Measurements from ENCODE around the gene SNX10. TPM values are rescaled to one million over a fixed set of nuclear protein-coding genes. Genes with fewer than 3 reads are reported as not detected.

The SNX10 gene
- total RNA-seq, 6 experiments from 2014 or later, result not detected

DNA sequence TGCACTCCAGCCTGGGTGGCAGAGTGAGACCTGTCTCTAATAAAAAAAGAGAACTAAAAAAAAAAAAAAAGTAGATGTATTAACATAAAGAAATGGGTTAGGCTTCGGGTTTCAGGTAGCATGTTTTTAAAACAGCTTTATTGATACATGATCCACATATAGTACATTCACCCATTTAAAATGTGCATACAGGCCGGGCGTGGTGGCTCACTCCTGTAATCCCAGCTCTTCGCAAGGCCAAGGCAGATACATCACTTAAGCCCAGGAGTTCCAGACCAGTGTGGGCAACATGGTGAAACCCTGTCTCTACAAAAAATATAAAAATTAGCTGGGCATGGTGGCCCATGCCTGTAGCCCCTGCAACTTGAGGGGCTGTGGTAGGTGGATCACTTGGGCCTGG is 39.5 kb downstream of the SNX10 start:
- H3K36me3 Mint-ChIP-seq (ENCODE audit: low read depth), result no peaks in the 10 kb centered on the region
- no peaks in the 10 kb centered on the region for H3K9me3 Mint-ChIP-seq
- H3K4me3 Mint-ChIP-seq, result no peak overlapping the region
- TF ChIP-seq CTCF (IDR thresholded peaks at IDR 0.05), result no peak
- no peak overlapping the region for H3K27ac Mint-ChIP-seq
- DNase-seq, result no peak
- no peaks in the 10 kb centered on the region for H3K4me1 Mint-ChIP-seq (ENCODE audit: low read depth)
- H3K27me3 Mint-ChIP-seq (ENCODE audit: insufficient read depth), result no peaks in the 10 kb centered on the region; the same call in 1 of the 2 replicates

GRCh38 chr7:26331789-26332188 is 40.1 kb downstream of the SNX10 start:
- DNase-seq, result no peak
- Mint-ChIP-seq H3K4me3 (no peak overlapping the region), H3K4me1 (ENCODE audit: low read depth) (no peaks in the 10 kb centered on the region), H3K9me3 (no peaks in the 10 kb centered on the region), H3K27ac (no peak overlapping the region), H3K27me3 (ENCODE audit: insufficient read depth) (no peaks in the 10 kb centered on the region; the same call in 1 of the 2 replicates), H3K36me3 (ENCODE audit: low read depth) (no peaks in the 10 kb centered on the region)
- no peak for TF ChIP-seq CTCF (IDR thresholded peaks at IDR 0.05)

- H3K27ac Mint-ChIP-seq, result no peak overlapping the region
- H3K36me3 Mint-ChIP-seq (ENCODE audit: low read depth), result no peaks in the 10 kb centered on the region
- no peak for TF ChIP-seq CTCF (IDR thresholded peaks at IDR 0.05)
- no peak overlapping the region for H3K4me3 Mint-ChIP-seq
- no peaks in the 10 kb centered on the region; the same call in 1 of the 2 replicates for H3K27me3 Mint-ChIP-seq (ENCODE audit: insufficient read depth)
- no peaks in the 10 kb centered on the region for H3K9me3 Mint-ChIP-seq
- no peaks in the 10 kb centered on the region for H3K4me1 Mint-ChIP-seq (ENCODE audit: low read depth)
- no peak for DNase-seq
These were observed 41.0 kb downstream of the SNX10 start for GRCh38 chr7:26332698-26333097.

DNA sequence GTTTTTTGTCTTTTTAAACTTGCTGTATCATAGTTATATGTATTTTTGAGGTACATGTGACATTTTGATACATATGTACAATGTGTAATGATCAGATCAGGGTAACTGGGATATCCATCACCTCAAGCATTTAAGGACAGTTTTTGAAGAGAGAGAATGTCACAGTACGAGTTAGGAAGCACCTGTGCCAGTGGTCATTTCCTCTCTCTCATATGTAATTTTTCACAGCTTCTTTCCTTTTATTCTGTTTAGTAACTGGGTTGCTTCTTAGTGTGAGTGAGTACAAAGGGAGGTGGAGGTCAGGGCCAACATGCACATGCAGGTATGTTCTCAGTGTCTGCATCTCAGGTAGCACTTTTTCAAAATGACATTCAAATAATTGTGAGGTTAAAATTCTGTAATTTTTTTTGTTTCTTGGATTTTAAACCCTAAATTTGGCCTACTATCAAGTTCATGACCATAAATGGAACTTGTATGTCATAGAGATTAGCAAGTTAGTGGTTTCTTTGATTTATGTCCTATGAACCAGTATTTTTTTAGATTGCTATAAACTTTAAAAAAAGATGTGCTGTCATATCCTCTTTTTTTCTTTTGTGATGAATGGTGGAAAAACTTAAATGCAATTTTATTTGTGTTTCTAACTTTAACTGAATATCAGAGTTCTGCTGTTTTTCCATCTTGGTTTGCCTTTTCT is 42.7 kb downstream of the SNX10 start:
- no peak overlapping the region for H3K4me3 Mint-ChIP-seq
- H3K4me1 Mint-ChIP-seq (ENCODE audit: low read depth), result no peaks in the 10 kb centered on the region
- H3K27ac Mint-ChIP-seq, result no peak overlapping the region

GRCh38 chr7:26337232-26337865 is 45.7 kb downstream of the SNX10 start:
- Mint-ChIP-seq H3K4me1 (ENCODE audit: low read depth) (no peaks in the 10 kb centered on the region), H3K9me3 (no peaks in the 10 kb centered on the region), H3K4me3 (no peak overlapping the region), H3K27ac (no peak overlapping the region), H3K27me3 (ENCODE audit: insufficient read depth) (no peaks in the 10 kb centered on the region; the same call in 1 of the 2 replicates), H3K36me3 (ENCODE audit: low read depth) (no peaks in the 10 kb centered on the region)
- DNase-seq, result no peak
- TF ChIP-seq CTCF (IDR thresholded peaks at IDR 0.05), result no peak

More for the DNA sequence above, 42.7 kb downstream of the SNX10 start:
- no peak for TF ChIP-seq CTCF (IDR thresholded peaks at IDR 0.05)
- DNase-seq, result no peak
- no peaks in the 10 kb centered on the region; the same call in 1 of the 2 replicates for H3K27me3 Mint-ChIP-seq (ENCODE audit: insufficient read depth)
- H3K9me3 Mint-ChIP-seq, result no peaks in the 10 kb centered on the region
- H3K36me3 Mint-ChIP-seq (ENCODE audit: low read depth), result no peaks in the 10 kb centered on the region
